Activated CD8-positive, alpha-beta memory T cell treated with anti-CD3 and anti-CD28 coated beads, Interleukin-2, amount 50 U/mL, for 48 hours (primary cell): ENCODE results near the gene NPEPL1.

Experiments
- DNase-seq: peaks from one replicate; pipeline ENCODE4 v3.0.0-alpha.2; 2020

Gene NPEPL1

GRCh38 chr20:58684291-58684690 lies 8.3 kb upstream of the NPEPL1 start:
- no peak for DNase-seq

- no peak for DNase-seq
These were observed 6.6 kb upstream of the NPEPL1 start for GRCh38 chr20:58685988-58686387.

- no peak for DNase-seq
These were observed 4.2 kb upstream of the NPEPL1 start for GRCh38 chr20:58688414-58688813.

- no peak for DNase-seq
These were observed 3.8 kb upstream of the NPEPL1 start for GRCh38 chr20:58688840-58689239.

GRCh38 chr20:58690396-58691135 lies 2.0 kb upstream of the NPEPL1 start:
- no peak for DNase-seq

GRCh38 chr20:58691773-58692578 lies 624 bp upstream of the NPEPL1 start:
- DNase-seq, result no peak

- DNase-seq, result peak; percentile 66
These were observed 816 bp downstream of the NPEPL1 start for GRCh38 chr20:58693226-58694006.

GRCh38 chr20:58694241-58695083 lies 1.9 kb downstream of the NPEPL1 start:
- DNase-seq, result no peak

- DNase-seq, result no peak
These were observed 2.6 kb downstream of the NPEPL1 start for GRCh38 chr20:58695084-58695722.

- no peak for DNase-seq
These were observed 3.3 kb downstream of the NPEPL1 start for GRCh38 chr20:58695895-58696375.

- no peak for DNase-seq
These were observed 3.9 kb downstream of the NPEPL1 start for GRCh38 chr20:58696411-58696961.

GRCh38 chr20:58697201-58697866 lies 4.7 kb downstream of the NPEPL1 start:
- peak; percentile 48 for DNase-seq

GRCh38 chr20:58697867-58698703 lies 5.5 kb downstream of the NPEPL1 start:
- DNase-seq, result no peak

- peak; percentile 46 for DNase-seq
These were observed 6.4 kb downstream of the NPEPL1 start for GRCh38 chr20:58698741-58699622.

GRCh38 chr20:58699623-58700107 lies 7.1 kb downstream of the NPEPL1 start:
- DNase-seq, result peak; percentile 52

- DNase-seq, result peak; percentile 57
These were observed 7.7 kb downstream of the NPEPL1 start for GRCh38 chr20:58700121-58700821.

- DNase-seq, result no peak
These were observed 8.2 kb downstream of the NPEPL1 start for GRCh38 chr20:58700823-58701222.
